Measurements from ENCODE around the gene UBE2L6.

The UBE2L6 gene

GRCh38 chr11:57574061-57574460, 6.6 kb upstream of the UBE2L6 start:
- no peak for DNase-seq
- in situ Hi-C loops (cut with HindIII; ENCODE audit: low pct_ligation_motif_present, low pct_unique_long_range_greater_than_20kb, low sequenced_read_pairs), result no loop called here

- in situ Hi-C loops (cut with HindIII; ENCODE audit: low pct_ligation_motif_present, low pct_unique_long_range_greater_than_20kb, low sequenced_read_pairs), result no loop called here
- DNase-seq, result no peak
Measured at GRCh38 chr11:57571606-57572005, 4.1 kb upstream of the UBE2L6 start.

DNA sequence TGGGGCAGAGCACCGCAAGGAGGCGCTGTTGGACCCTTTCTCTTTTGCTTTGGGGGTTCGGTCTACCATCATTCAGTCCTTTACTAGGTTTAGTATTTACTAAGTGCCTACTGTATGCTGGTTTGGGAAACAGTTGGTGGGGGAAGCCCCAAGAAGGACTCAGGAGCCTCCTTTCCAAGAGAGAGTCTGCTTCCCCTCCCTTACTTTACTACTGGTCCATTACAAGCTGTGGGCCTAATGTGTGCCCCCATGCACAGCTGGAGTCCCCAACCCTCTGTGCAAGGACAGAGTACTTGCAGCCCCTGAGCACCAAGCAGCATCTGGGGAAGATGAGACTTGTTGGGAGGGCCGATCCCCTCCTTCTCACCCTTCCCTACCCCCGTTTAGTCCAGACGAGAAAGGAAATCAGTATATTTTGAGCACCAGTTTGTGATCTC, 876 bp upstream of the UBE2L6 start:
- in situ Hi-C loops (cut with HindIII; ENCODE audit: low pct_ligation_motif_present, low pct_unique_long_range_greater_than_20kb, low sequenced_read_pairs), result no loop called here
- peak; percentile 77 for DNase-seq

- peak; percentile 31 for DNase-seq
- in situ Hi-C loops (cut with HindIII; ENCODE audit: low pct_ligation_motif_present, low pct_unique_long_range_greater_than_20kb, low sequenced_read_pairs), result no loop called here
Measured at GRCh38 chr11:57566905-57567514, 462 bp downstream of the UBE2L6 start.

- DNase-seq, result peak; percentile 65
- in situ Hi-C loops (cut with HindIII; ENCODE audit: low pct_ligation_motif_present, low pct_unique_long_range_greater_than_20kb, low sequenced_read_pairs), result no loop called here
Measured at GRCh38 chr11:57566005-57566904, 1.2 kb downstream of the UBE2L6 start.

DNA sequence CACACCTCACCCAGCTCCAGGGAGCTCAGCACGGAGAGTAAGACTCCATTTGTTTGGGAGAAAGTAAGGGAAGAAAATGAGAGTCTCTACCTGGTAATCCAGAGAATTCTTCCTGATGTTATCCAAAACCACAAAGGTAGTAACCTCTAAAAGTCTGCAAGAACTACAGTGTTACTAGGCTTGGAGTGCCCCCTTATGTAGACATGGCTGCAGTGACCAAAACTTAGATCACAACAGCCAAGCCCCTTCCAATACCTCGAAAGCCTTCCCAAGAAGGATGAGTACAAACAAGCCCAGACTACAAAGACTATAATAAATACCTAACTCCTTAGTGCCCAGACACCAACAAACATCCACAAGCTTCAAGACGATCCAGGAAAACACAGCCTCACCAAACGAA, 4.9 kb downstream of the UBE2L6 start:
- in situ Hi-C loops (cut with HindIII; ENCODE audit: low pct_ligation_motif_present, low pct_unique_long_range_greater_than_20kb, low sequenced_read_pairs), result no loop called here
- DNase-seq, result no peak

GRCh38 chr11:57560146-57560545, 7.3 kb downstream of the UBE2L6 start:
- DNase-seq, result no peak
- in situ Hi-C loops (cut with HindIII; ENCODE audit: low pct_ligation_motif_present, low pct_unique_long_range_greater_than_20kb, low sequenced_read_pairs), result no loop called here

DNA sequence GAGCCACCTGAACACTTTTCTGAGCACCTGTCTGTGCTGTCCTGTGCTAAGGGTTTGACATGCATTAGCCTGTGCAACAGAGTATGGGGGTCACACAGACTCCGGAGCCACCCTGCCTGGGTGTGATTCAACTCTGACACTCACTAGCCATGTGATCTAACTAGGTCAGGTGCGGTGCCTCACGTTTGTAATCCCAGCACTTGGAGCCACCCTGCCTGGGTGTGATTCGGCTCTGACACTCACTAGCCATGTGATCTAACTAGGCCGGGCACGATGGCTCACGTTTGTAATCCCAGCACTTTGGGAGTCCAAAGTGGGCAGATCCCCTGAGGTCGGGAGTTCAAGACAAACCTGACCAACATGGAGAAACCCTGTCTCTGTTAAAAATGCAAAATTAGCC, 11.4 kb downstream of the UBE2L6 start:
- in situ Hi-C loops (cut with HindIII; ENCODE audit: low pct_ligation_motif_present, low pct_unique_long_range_greater_than_20kb, low sequenced_read_pairs), result no loop called here

DNA sequence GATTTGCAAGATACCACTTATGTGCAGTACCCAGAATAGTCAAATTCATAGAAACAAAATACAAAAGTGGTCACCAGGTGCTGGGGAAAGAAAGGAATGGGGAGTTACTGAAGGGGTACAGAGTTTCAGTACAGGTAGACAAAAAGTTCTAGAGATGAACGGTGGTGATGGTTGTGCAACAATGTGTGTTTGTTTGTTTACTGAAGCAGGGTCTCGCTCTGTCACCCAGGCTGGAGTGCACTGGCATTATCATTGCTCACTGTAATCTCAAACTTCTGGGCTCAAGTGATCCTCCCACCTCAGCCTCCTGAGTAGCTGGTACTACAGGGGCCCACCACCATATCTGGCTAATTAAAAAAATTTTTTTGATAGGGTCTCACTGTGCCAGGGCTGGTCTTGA, 12.1 kb downstream of the UBE2L6 start:
- no peak for DNase-seq
- in situ Hi-C loops (cut with HindIII; ENCODE audit: low pct_ligation_motif_present, low pct_unique_long_range_greater_than_20kb, low sequenced_read_pairs), result no loop called here

More for the DNA sequence above, 11.4 kb downstream of the UBE2L6 start:
- no peak for DNase-seq

DNA sequence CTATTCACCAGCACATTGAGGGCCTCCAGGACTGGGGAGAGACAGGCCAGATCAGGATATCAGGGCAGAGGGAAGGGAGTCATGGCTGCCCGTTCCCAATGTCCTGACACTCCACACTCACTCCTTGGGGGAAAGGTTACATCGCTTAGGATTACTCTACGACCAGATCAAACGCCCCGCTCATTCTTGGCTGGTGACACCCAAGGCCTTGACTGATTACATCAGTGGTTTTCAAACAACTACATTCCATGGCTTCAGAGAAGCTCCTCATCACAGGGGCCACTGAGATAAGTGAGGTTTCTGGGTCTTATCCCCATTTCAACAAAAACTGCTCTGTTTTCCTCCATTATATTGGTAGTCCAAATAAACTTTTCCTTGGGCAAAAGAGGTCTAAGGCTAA, 15.0 kb downstream of the UBE2L6 start:
- in situ Hi-C loops (cut with HindIII; ENCODE audit: low pct_ligation_motif_present, low pct_unique_long_range_greater_than_20kb, low sequenced_read_pairs), result no loop called here

DNA sequence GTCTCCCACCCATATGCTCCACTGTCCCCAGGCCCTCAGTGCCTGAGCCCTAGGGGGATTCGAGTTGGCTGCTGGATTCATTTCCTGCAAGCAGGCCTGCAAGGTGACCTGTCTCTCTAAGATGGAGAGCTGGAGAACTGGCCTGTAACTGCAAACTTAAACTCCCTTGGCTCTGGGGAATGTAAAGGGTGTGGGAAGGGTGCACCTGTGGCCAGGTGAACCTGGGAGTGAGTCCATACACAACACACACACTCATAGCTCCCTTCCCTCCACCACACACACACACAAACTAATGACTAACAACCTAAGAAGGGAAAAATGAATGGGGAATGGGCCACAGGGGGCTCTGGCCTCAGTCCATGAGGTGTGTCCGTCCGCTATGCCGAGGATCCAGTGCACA, 15.5 kb downstream of the UBE2L6 start:
- in situ Hi-C loops (cut with HindIII; ENCODE audit: low pct_ligation_motif_present, low pct_unique_long_range_greater_than_20kb, low sequenced_read_pairs), result no loop called here
- no peak for DNase-seq

More for the DNA sequence above, 15.0 kb downstream of the UBE2L6 start:
- no peak for DNase-seq

- DNase-seq, result no peak
- in situ Hi-C loops (cut with HindIII; ENCODE audit: low pct_ligation_motif_present, low pct_unique_long_range_greater_than_20kb, low sequenced_read_pairs), result no loop called here
Measured at GRCh38 chr11:57549983-57550382, 17.5 kb downstream of the UBE2L6 start.

DNA sequence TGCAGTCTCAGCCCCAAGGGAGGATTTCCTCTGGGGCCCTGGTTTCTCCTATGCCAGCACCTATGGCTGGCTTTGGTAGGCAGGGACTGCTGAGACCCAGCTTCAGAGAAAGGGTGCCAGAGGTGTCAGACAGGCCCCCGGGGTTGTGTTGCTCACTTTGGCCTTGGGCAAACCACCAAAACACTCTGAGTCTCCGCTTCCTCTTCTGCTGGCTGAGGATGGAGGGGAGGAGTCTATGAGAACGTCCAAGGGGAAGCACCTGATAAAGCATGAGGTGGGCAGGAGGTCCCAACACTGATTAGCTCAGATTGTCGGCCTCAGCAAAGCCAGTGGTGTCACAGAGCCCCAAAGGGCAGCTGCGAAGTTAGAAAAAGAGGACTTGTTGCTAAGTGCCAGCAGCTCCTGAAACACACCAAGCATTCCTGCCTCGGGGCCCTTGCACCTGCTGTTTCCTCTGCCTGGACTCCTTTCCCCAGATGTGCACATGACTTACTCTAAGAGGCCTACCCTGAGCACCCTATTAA, 19.6 kb downstream of the UBE2L6 start:
- no peak for DNase-seq
- in situ Hi-C loops (cut with HindIII; ENCODE audit: low pct_ligation_motif_present, low pct_unique_long_range_greater_than_20kb, low sequenced_read_pairs), result no loop called here

DNA sequence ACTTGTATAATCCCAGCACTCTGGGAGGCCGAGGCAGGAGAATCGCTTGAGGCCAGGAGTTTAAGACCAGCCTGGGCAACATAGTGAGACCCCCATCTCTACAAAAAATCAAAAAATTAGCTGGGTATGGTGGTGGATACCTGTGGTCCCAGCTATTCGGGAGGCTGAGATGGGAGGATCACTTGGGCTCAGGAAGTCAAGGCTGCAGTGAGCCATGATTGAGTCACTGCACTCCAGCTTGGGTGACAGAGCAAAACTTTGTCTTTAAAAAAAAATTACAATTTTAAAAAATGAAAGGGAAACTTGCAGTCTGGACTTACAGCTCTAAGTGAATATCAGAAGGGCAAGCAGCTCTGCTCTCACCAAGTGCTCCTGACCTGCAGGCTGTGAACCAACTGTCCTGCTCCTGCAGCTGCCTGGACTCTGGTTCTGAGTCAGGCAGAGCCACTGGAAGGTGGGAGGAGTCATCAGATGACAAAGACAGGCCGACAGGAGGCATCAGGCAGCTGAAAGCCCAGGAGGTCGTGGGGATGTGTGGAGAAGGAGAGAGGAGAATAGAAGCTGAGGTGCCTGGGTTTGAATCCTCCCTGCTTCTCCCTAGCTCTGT, 20.5 kb downstream of the UBE2L6 start:
- in situ Hi-C loops (cut with HindIII; ENCODE audit: low pct_ligation_motif_present, low pct_unique_long_range_greater_than_20kb, low sequenced_read_pairs), result no loop called here
- peak; percentile 31 for DNase-seq

- in situ Hi-C loops (cut with HindIII; ENCODE audit: low pct_ligation_motif_present, low pct_unique_long_range_greater_than_20kb, low sequenced_read_pairs), result no loop called here
Measured at GRCh38 chr11:57546451-57546850, 21.0 kb downstream of the UBE2L6 start.

DNA sequence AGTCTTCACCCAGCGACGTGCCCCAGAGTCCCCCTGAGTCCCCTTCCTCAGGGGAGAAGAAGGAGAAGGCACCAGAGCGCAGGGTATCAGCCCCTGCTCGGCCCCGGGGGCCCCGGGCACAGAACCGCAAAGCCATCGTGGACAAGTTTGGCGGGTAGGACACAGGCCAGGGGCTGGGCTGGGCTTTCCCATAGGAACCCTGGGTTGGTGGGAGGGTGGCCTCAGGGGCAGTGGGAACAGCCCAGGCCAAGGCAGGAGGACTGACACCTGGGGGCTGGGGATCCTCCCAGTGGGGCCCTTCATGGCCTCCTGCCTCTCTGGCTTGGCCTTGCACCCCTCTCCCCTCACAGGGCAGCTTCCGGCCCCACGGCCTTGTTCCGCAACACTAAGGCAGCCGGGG, 21.6 kb downstream of the UBE2L6 start:
- in situ Hi-C loops (cut with HindIII; ENCODE audit: low pct_ligation_motif_present, low pct_unique_long_range_greater_than_20kb, low sequenced_read_pairs), result no loop called here

More at GRCh38 chr11:57546451-57546850, 21.0 kb downstream of the UBE2L6 start:
- no peak for DNase-seq

DNA sequence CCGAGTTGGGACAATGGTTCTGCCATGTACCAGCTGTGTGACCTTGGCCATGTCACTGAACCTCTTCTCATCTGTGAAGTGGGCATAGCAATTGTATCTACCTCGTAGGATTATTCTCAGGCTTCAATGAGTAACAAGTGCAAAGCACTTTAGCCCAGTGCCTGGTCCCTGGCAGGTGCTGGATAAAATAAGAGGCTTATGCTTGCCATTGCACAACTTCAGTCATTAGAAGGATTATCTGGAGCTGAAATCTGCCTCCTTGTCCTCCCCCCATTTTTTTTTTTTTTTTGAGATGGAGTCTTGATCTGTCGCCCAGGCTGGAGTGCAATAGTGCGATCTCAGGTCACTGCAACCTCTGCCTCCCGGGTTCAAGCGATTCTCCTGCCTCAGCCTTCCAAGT, 22.9 kb downstream of the UBE2L6 start:
- in situ Hi-C loops (cut with HindIII; ENCODE audit: low pct_ligation_motif_present, low pct_unique_long_range_greater_than_20kb, low sequenced_read_pairs), result no loop called here
- no peak for DNase-seq

More for the DNA sequence above, 21.6 kb downstream of the UBE2L6 start:
- no peak for DNase-seq

GRCh38 chr11:57543593-57543992, 23.9 kb downstream of the UBE2L6 start:
- in situ Hi-C loops (cut with HindIII; ENCODE audit: low pct_ligation_motif_present, low pct_unique_long_range_greater_than_20kb, low sequenced_read_pairs), result no loop called here
- DNase-seq, result no peak

DNA sequence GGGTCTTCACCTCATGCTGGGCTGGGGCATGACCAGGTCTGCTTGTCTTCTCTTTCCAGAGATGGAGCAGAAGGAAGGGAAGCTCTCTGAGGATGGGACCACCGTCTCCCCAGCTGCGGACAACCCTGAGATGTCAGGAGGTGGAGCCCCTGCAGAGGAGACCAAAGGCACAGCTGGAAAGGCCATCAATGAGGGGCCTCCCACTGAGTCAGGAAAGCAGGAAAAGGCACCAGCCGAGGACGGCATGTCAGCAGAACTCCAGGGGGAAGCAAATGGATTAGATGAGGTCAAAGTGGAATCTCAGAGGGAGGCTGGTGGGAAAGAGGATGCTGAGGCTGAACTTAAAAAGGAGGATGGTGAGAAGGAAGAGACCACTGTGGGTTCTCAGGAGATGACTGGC, 24.9 kb downstream of the UBE2L6 start:
- no peak for DNase-seq
- in situ Hi-C loops (cut with HindIII; ENCODE audit: low pct_ligation_motif_present, low pct_unique_long_range_greater_than_20kb, low sequenced_read_pairs), result no loop called here

All from ACHN (cell line).